ENCODE measurements around the gene ELMO1. TPM values are rescaled to one million over a fixed set of nuclear protein-coding genes. Genes with fewer than 3 reads are reported as not detected.

ELMO1 gene
- total RNA-seq, 4 donors from 2014 or later, result 11.5 to 19.9 (median 17.4) TPM

DNA sequence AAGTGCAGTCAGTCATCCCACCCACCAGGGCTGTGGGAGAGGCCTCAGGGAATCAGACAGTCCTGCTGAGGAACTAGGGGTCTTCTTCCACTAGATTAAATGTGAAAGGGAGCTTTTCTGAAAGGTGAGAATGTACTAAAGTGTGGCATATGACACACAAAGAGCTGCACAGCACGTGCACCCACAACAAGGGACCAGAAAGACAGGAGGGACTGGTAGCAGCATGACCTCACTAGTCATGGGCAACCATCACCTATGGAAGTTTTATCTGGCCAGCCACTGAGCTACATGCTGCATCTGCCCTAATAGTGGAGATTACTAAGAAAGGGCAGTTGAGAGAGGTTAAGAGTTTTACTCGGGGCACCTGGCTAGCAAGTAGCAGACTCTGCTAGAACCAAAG is 519.9 kb downstream of the ELMO1 start:
- intact Hi-C loops (cut with DNase I; ENCODE audit: low total_unique reads), result no loop called here
- no peak overlapping the region for H3K4me3 ChIP-seq (ENCODE audit: low read depth, poor library complexity, severe bottlenecking)
- TF ChIP-seq, protein P1, sequence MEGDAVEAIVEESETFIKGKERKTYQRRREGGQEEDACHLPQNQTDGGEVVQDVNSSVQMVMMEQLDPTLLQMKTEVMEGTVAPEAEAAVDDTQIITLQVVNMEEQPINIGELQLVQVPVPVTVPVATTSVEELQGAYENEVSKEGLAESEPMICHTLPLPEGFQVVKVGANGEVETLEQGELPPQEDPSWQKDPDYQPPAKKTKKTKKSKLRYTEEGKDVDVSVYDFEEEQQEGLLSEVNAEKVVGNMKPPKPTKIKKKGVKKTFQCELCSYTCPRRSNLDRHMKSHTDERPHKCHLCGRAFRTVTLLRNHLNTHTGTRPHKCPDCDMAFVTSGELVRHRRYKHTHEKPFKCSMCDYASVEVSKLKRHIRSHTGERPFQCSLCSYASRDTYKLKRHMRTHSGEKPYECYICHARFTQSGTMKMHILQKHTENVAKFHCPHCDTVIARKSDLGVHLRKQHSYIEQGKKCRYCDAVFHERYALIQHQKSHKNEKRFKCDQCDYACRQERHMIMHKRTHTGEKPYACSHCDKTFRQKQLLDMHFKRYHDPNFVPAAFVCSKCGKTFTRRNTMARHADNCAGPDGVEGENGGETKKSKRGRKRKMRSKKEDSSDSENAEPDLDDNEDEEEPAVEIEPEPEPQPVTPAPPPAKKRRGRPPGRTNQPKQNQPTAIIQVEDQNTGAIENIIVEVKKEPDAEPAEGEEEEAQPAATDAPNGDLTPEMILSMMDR (IDR thresholded peaks at IDR 0.05), result no peak
- no peak for TF ChIP-seq POLR2A (IDR thresholded peaks at IDR 0.05)
- no peak for DNase-seq (ENCODE audit: low spot score in 2 of 2)
- WGBS, 2 donors, result 93 to 94% methylated on average over 2 of the region's 2 CpGs

DNA sequence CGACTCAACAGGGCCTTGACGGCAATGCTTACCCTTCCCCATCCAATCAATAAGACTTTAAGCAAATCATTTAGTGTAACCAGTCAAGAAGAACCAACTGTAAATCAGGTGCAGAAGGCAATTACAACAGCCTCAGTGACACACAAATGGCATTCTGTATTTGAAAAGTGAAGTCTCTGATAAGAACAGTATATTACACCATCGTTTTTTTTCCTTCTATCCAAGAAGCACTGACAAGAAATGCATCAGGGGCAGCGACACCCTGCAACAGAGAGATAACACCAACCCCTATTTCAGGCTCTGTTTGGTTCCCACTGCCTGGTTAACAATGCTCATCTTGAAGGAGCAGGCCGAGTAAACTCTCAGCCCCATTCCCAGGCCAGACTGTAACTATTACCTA is 520.4 kb downstream of the ELMO1 start:
- WGBS, 2 donors, result 89 to 93% methylated on average over 5 of the region's 5 CpGs
- TF ChIP-seq, protein P1 (IDR thresholded peaks at IDR 0.05), result no peak
- TF ChIP-seq POLR2A (IDR thresholded peaks at IDR 0.05), result no peak
- no peak for DNase-seq (ENCODE audit: low spot score in 2 of 2)
- intact Hi-C loops (cut with DNase I; ENCODE audit: low total_unique reads), result no loop called here
- H3K4me3 ChIP-seq (ENCODE audit: low read depth, poor library complexity, severe bottlenecking), result no peak overlapping the region

DNA sequence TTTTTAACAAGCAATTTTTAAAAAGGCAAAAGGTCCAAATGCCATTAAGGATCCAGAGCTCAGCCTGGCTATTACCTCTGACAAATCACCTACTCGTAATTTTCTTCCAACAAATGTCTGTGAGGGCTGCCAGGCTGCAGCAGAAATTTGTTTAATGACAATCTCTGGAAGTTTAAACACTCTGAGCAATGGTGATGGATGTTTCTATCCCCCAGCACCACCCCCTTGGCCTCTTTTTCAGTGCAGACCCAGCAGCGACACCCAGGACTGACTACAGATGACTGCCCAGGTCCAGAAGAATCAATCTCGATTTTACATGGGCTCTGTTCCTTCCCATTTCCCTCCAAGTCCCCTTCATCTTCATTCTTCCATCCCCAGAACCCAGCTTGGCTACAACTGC is 523.0 kb downstream of the ELMO1 start:
- 85 to 88% methylated on average over 3 of the region's 3 CpGs for WGBS, 2 donors
- no peak overlapping the region for H3K4me3 ChIP-seq (ENCODE audit: low read depth, poor library complexity, severe bottlenecking)
- DNase-seq (ENCODE audit: low spot score in 2 of 2), result no peak
- no peak for TF ChIP-seq POLR2A (IDR thresholded peaks at IDR 0.05)
- TF ChIP-seq, protein P1 (IDR thresholded peaks at IDR 0.05), result no peak
- intact Hi-C loops (cut with DNase I; ENCODE audit: low total_unique reads), result no loop called here

DNA sequence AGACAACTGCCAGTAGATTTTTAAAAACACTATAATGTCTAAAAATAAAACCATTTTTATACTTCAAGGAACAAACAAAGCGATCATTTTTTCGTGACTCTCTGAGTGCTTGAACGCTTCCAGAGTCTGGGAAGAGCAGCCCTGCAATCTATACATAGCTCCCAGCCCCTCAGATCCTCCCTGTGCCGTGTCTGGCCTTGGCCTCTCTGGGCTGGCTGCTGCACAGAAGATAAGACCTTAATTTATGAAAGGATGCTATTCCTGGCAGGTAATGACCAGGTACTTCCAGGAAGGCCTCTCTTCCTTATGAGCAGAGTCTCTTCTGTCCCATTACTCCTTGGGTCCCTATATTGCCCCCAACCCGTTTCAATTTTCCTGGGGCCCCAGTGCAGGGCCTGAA is 523.5 kb downstream of the ELMO1 start:
- no peak for DNase-seq (ENCODE audit: low spot score in 2 of 2)
- WGBS, 2 donors, result 89 to 92% methylated on average over 5 of the region's 5 CpGs
- intact Hi-C loops (cut with DNase I; ENCODE audit: low total_unique reads), result no loop called here
- no peak overlapping the region for H3K4me3 ChIP-seq (ENCODE audit: low read depth, poor library complexity, severe bottlenecking)
- no peak for TF ChIP-seq POLR2A (IDR thresholded peaks at IDR 0.05)
- TF ChIP-seq, protein P1 (IDR thresholded peaks at IDR 0.05), result no peak

DNA sequence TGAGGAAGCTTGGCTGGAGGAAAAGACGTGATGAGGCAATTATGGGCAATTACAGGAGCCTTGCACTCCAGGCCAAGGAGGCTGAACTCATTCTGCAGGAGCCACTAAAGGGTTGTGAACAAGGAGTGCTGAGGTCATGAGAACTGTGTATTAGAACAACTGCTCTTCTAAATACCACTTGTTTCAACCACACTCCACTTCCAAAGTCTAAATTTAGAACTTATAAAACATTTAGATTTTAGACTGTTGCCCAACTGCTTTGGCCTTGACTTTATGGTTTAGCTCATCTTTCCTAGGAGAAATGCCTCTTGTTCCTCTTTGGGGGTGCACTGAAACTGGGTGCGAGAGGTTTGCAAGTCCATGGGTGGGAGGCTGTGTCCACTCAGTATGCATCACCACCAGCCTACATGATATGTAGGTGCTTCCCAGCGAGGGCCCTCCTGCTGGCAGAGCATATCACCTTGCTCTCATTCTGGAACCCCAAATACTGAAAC is 524.7 kb downstream of the ELMO1 start:
- TF ChIP-seq, protein P1 (IDR thresholded peaks at IDR 0.05), result no peak
- TF ChIP-seq POLR2A (IDR thresholded peaks at IDR 0.05), result no peak
- intact Hi-C loops (cut with DNase I; ENCODE audit: low total_unique reads), result no loop called here
- no peak for DNase-seq (ENCODE audit: low spot score in 2 of 2)
- no peak overlapping the region for H3K4me3 ChIP-seq (ENCODE audit: low read depth, poor library complexity, severe bottlenecking)
- WGBS, 2 donors, result 75 to 78% methylated on average over 3 of the region's 3 CpGs

DNA sequence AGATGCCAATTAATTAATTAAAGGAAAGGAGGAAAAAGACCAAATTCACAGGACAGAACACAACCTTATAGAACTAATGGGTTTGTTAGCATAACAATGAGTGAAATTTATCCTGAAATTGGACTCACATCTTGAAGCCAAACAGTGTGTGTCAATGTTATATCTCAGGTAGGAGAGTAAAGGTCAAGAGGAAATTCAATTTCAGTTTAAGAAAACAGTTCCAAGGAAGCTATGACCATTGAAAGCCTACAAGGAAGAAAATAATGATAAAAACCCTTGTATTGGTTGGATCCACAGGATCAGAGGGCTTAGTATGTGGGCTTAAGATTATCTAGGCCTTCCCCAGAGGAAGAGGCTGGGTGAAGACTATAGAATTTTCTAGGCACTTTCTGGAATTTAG is 525.5 kb downstream of the ELMO1 start:
- no peak for DNase-seq (ENCODE audit: low spot score in 2 of 2)
- intact Hi-C loops (cut with DNase I; ENCODE audit: low total_unique reads), result no loop called here
- TF ChIP-seq, protein P1 (IDR thresholded peaks at IDR 0.05), result no peak
- no peak for TF ChIP-seq POLR2A (IDR thresholded peaks at IDR 0.05)
- no peak overlapping the region for H3K4me3 ChIP-seq (ENCODE audit: low read depth, poor library complexity, severe bottlenecking)

All from lower leg skin (tissue), 4 donors.